K562 (cell line): ENCODE measurements around the gene PACS2. TPM values are rescaled to one million over a fixed set of nuclear protein-coding genes. Genes with fewer than 3 reads are reported as not detected.
A peak's percentile ranks its signal among the peaks of the same experiment; 100 is the strongest.

Source experiments
- ATAC-seq: fragments of 200-7000 bp; cut with Tn5 transposase; 3 replicates; pipeline ENCODE4 v1.9.1; 2020; ENCODE audit warnings: moderate library complexity
- BruUV-seq: library from RNA; stranded (reverse); fragments of 400-500 nt; replicated peaks from 2 replicates; lab custom pipeline; 2021; lab: Mats Ljungman, UMichigan
- CTCF ChIA-PET: fragments of 300-600 bp; formaldehyde crosslinking; extraction: SDS; loops from one replicate; lab custom pipeline; 2021; ENCODE audit warnings: low intra/inter-chr PET ratio; lab: Yijun Ruan, JAX
- POLR2A ChIA-PET: fragments of 300-600, 350-650 bp; sonication (Branson Sonifier 250); formaldehyde crosslinking; extraction: SDS; loops from one replicate; lab custom pipeline; 2021; ENCODE audit warnings: antibody characterized with exemption, inconsistent platforms; lab: Yijun Ruan, JAX
- DNase-seq, 4 experiments: peaks; one replicate each; pipeline versions ENCODE4 v3.0.0 to v3.0.0-alpha.2; 2011 to 2018; ENCODE audit warnings: low spot score in 3 of 4, mixed read lengths in 3 of 4; ENCODE audit errors: extremely low read depth in 1 of 4
- FAIRE-seq: peaks from 2 replicates; lab custom pipeline; 2011; peaks lifted over from hg19 to GRCh38; lab: Jason Lieb, UNC
- H2AFZ ChIP-seq: 2 replicates; pipeline ENCODE4 v1.6.0; 2011; ENCODE audit warnings: low read depth, low read length, control low read depth, inconsistent platforms
- H3K27ac ChIP-seq: fragments of 200-600 bp; 3 replicates; pipeline ENCODE4 v1.8.0; 2011; ENCODE audit warnings: low read depth, mild to moderate bottlenecking, control low read depth, inconsistent platforms, low read length, moderate library complexity, mixed read lengths; ENCODE audit errors: extremely low read depth
- H3K27me3 ChIP-seq, 2 experiments: fragments of 300-600 bp in 1 of 2; 2 replicates in 1 of 2; 3 replicates in 1 of 2; pipeline versions ENCODE4 v1.6.0 to v1.8.0; 2011; ENCODE audit warnings: inconsistent platforms in 2 of 2, low read length in 2 of 2, mild to moderate bottlenecking in 1 of 2, mixed read lengths in 1 of 2, moderate library complexity in 1 of 2; ENCODE audit not compliant: control insufficient read depth in 2 of 2, insufficient read depth in 2 of 2
- H3K36me3 ChIP-seq: fragments of 300-600 bp; 3 replicates; pipeline ENCODE4 v1.8.0; 2011; ENCODE audit warnings: mild to moderate bottlenecking, low read length, inconsistent platforms; ENCODE audit not compliant: control insufficient read depth, insufficient read depth
- H3K4me1 ChIP-seq, 2 experiments: fragments of 200-600 bp in 1 of 2; replicated peaks in 1 of 2; 2 replicates in 1 of 2; 3 replicates in 1 of 2; pipeline versions ENCODE4 v1.5.1 to v1.8.0; 2011; ENCODE audit warnings: inconsistent platforms in 2 of 2, low read length in 2 of 2, mild to moderate bottlenecking in 1 of 2, mixed read lengths in 1 of 2, moderate library complexity in 1 of 2; ENCODE audit not compliant: control insufficient read depth in 2 of 2, insufficient read depth in 2 of 2
- H3K4me2 ChIP-seq: 2 replicates; pipeline ENCODE4 v1.6.1; 2011; ENCODE audit warnings: low read length, control low read depth, inconsistent platforms, mixed read lengths; ENCODE audit not compliant: insufficient read depth
- H3K4me3 ChIP-seq: fragments of 200-600 bp; sonication (generic), shearing (Covaris generic); 2 replicates; pipeline ENCODE4 v1.5.1; 2016; ENCODE audit warnings: control low read depth, inconsistent platforms
- H3K79me2 ChIP-seq: fragments of 200-600 bp; 3 replicates; pipeline ENCODE4 v1.8.0; 2011; ENCODE audit warnings: low read length, inconsistent platforms; ENCODE audit not compliant: control insufficient read depth, insufficient read depth
- H3K9ac ChIP-seq, 2 experiments: 2 replicates each; pipeline versions ENCODE4 v1.6.0 to v1.6.1; 2011; ENCODE audit warnings: low read depth in 2 of 2, low read length in 2 of 2, control low read depth in 1 of 2, inconsistent platforms in 1 of 2, mild to moderate bottlenecking in 1 of 2, mixed read lengths in 1 of 2; ENCODE audit not compliant: insufficient read depth in 1 of 2
- H3K9me1 ChIP-seq: one replicate; pipeline ENCODE4 v1.6.0; 2011; ENCODE audit warnings: inconsistent platforms, mild to moderate bottlenecking, low read length, moderate library complexity; ENCODE audit not compliant: control insufficient read depth, insufficient read depth
- H3K9me3 ChIP-seq: replicated peaks from 2 replicates; pipeline ENCODE4 v1.5.1; 2011; ENCODE audit warnings: low read depth, low read length, inconsistent platforms; ENCODE audit not compliant: control insufficient read depth, insufficient read depth
- H4K20me1 ChIP-seq: replicated peaks from 2 replicates; pipeline ENCODE4 v1.6.1; 2011; ENCODE audit warnings: low read length, inconsistent platforms, mixed read lengths; ENCODE audit not compliant: control insufficient read depth, insufficient read depth
- RFX5 ChIP-seq: IDR thresholded peaks from 2 replicates; pipeline ENCODE4 v1.6.1; 2011; ENCODE audit warnings: low read depth, mild to moderate bottlenecking, improper control_type of control experiment, low read length
- SRSF9 ChIP-seq: fragments of 200-400 bp; formaldehyde crosslinking; IDR thresholded peaks from 2 replicates; pipeline ENCODE4 v1.6.1; 2017; ENCODE audit warnings: low read depth, low read length, borderline replicate concordance
- ZNF121 ChIP-seq: sonication (generic); formaldehyde crosslinking; conservative IDR thresholded peaks from 2 replicates; pipeline ENCODE4 v1.8.0; 2022; ENCODE audit warnings: missing genetic modification reagents
- WGBS: fragments of 100-300 bp; shearing (Covaris generic); methylation state at CpG from one replicate; pipeline ENCODE4 v1.1.6; 2016; ENCODE audit warnings: low coverage, mixed read lengths; ENCODE audit not compliant: insufficient coverage; ENCODE audit errors: missing lambda C conversion rate; 5-methylcytosine and 5-hydroxymethylcytosine counted together
- in situ Hi-C: fragments of 300-500 bp; cut with MboI; formaldehyde crosslinking; loops from 4 replicates; pipeline ENCODE4 v1.15.0; 2018; ENCODE audit warnings: inconsistent platforms, mixed read lengths
- intact Hi-C: fragments of 100-400 bp; cut with micrococcal nuclease; formaldehyde crosslinking; loops from 2 replicates; pipeline ENCODE4 v1.14.2; 2022
- polyA plus RNA-seq, 8 experiments: library from polyadenylated mRNA; depleted of rRNA in 4 of 8; stranded (reverse) in 5 of 8; unstranded in 3 of 8; fragments of >200 nt; fragmentation: Nextera tagmentation in 2 of 8; fragmentation: Illumina TruSeq in 1 of 8; extraction: Ambion mirVana in 2 of 8; extraction: Trizol in 1 of 8; gene quantifications; 2 replicates each; pipeline versions ENCODE4 v1.2.1 to v1.2.3, GENCODE V29; 2011 to 2014; ENCODE audit warnings: inconsistent platforms in 1 of 8, missing spikeins in 1 of 8
- total RNA-seq, 7 experiments: library from RNA; depleted of rRNA in 6 of 7; stranded (reverse); fragments of >200 nt in 6 of 7; fragmentation: Illumina TruSeq in 2 of 7; extraction: Trizol in 2 of 7; gene quantifications; 2 replicates each; pipeline versions ENCODE4 v1.2.1 to v1.2.3, GENCODE V29; 2011 to 2021; ENCODE audit warnings: low replicate concordance in 1 of 7
- TF ChIP-seq, protein P1 (sequence below): fragments of 150-350 bp; IDR thresholded peaks from 2 replicates; pipeline ENCODE4 v1.6.1; 2014; ENCODE audit warnings: low read depth, mild to moderate bottlenecking, low read length, borderline replicate concordance
- TF ChIP-seq, protein P2 (sequence below): fragments of 250-450 bp; sonication (Bioruptor Pico); IDR thresholded peaks from 2 replicates; pipeline ENCODE4 v1.6.1; 2021; ENCODE audit warnings: mild to moderate bottlenecking
- TF ChIP-seq, protein P3 (sequence below), 2 experiments: fragments of 450-650 bp; IDR thresholded peaks; 2 replicates each; pipeline ENCODE4 v1.6.1; 2016; ENCODE audit warnings: mild to moderate bottlenecking in 2 of 2, borderline replicate concordance in 1 of 2, low read depth in 1 of 2, moderate library complexity in 1 of 2

PACS2 gene
- total and polyA plus RNA-seq, 9 of the 15 experiments (the other 6 are each of a cell fraction or from before 2014, with no cell fraction given): 0.11 to 20.8 (median 9.9) TPM

DNA sequence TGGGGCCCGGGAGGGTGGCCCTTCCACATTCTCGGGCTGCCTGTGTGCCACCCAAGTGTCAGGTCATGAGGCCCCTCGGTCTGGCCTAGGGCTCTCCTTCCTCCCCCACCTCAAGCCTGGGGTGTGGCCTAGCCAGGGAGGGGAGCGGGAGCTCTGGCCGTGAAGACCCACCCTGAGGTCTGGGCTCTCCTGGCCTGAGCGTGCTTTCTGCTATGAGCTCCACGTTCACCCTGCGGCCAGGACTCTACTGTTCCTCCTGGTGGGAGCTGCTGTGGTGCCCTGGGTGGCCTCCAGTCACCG is 12.0 kb downstream of the PACS2 start (continued):
- TF ChIP-seq, protein P1, sequence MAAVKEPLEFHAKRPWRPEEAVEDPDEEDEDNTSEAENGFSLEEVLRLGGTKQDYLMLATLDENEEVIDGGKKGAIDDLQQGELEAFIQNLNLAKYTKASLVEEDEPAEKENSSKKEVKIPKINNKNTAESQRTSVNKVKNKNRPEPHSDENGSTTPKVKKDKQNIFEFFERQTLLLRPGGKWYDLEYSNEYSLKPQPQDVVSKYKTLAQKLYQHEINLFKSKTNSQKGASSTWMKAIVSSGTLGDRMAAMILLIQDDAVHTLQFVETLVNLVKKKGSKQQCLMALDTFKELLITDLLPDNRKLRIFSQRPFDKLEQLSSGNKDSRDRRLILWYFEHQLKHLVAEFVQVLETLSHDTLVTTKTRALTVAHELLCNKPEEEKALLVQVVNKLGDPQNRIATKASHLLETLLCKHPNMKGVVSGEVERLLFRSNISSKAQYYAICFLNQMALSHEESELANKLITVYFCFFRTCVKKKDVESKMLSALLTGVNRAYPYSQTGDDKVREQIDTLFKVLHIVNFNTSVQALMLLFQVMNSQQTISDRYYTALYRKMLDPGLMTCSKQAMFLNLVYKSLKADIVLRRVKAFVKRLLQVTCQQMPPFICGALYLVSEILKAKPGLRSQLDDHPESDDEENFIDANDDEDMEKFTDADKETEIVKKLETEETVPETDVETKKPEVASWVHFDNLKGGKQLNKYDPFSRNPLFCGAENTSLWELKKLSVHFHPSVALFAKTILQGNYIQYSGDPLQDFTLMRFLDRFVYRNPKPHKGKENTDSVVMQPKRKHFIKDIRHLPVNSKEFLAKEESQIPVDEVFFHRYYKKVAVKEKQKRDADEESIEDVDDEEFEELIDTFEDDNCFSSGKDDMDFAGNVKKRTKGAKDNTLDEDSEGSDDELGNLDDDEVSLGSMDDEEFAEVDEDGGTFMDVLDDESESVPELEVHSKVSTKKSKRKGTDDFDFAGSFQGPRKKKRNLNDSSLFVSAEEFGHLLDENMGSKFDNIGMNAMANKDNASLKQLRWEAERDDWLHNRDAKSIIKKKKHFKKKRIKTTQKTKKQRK: no peak
- TF ChIP-seq, protein P2, sequence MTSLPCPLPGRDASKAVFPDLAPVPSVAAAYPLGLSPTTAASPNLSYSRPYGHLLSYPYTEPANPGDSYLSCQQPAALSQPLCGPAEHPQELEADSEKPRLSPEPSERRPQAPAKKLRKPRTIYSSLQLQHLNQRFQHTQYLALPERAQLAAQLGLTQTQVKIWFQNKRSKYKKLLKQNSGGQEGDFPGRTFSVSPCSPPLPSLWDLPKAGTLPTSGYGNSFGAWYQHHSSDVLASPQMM (CRISPR knock-in tag): no peak
- no peak for TF ChIP-seq ZNF121 (CRISPR knock-in tag)
- TF ChIP-seq SRSF9: no peak

DNA sequence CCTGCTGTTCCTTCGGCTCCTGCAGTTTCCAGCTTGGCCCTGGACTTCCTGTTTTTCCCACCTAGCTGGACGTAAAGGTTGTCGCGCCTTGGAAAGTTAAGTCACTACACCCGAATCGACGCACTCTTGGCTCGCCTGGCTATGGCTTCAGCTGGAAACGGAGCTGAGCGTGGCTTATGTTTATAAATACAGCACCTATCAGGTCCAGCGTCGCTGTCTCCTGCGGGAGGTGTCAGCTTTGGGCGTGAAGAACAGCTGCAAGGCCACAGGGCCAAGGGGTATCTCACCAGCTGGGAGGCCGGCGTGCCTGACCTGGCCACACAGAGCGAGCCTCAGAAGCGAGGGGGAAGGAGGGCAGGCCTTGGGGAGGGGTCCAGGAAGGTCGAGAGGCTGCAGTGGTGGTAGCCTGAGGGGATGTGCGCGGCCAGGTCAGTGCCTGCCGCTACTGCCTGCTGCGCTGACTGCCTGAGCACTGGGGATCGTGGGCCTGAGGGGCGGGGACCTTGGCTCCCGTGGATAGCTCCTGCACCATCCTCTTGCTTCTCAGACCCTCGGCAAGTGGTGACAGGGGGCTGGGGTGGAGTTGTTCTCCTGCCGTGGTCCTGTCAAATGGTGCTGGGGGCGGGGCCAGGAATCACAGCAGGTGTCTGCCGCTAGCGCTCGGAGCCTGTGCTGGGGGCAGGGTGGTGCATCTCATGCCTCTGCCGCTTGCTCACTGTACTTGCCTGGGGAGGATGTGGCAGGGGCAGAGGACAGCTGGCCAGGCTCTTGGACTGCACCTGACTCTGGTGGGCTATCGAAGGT is 12.5 kb downstream of the PACS2 start:
- no peaks in the 10 kb centered on the region for H3K36me3 ChIP-seq
- H3K27ac ChIP-seq: no peak overlapping the region
- no peak for DNase-seq
- peaks cover 4 to 70% of the 10 kb centered on the region in 2 experiments; a peak in 4 of 5 replicates for H3K4me1 ChIP-seq
- BruUV-seq: no TSS peak
- FAIRE-seq: no peak
- 42% methylated on average over 20 of the region's 34 CpGs for WGBS
- H4K20me1 ChIP-seq: peaks cover 12% of the 10 kb centered on the region
- in situ Hi-C loops (no loop called here), intact Hi-C loops (no loop called here)
- CTCF ChIA-PET: no interaction called here
- H3K27me3 ChIP-seq: no peaks in the 10 kb centered on the region
- no peaks in the 10 kb centered on the region for H3K9me3 ChIP-seq
- H3K9me1 ChIP-seq: peaks cover 3% of the 10 kb centered on the region
- no peak overlapping the region for H2AFZ ChIP-seq
- peak; percentile 31; the same call in 2 of the 3 replicates for ATAC-seq
- H3K79me2 ChIP-seq: peaks cover 8% of the 10 kb centered on the region; the same call in 2 of the 3 replicates
- H3K9ac ChIP-seq: peak overlapping the region in 1 of 2 experiments; percentile 28; a peak in 1 of 4 replicates
- POLR2A ChIA-PET: interaction anchor here (1.0 kb wide), 2 partner anchors 19 to 23 kb away, joined by 3 read pairs; no protein-coding TSS in a partner anchor
- no peak overlapping the region for H3K4me2 ChIP-seq
- H3K4me3 ChIP-seq: no peak overlapping the region
- TF ChIP-seq, protein P3, sequence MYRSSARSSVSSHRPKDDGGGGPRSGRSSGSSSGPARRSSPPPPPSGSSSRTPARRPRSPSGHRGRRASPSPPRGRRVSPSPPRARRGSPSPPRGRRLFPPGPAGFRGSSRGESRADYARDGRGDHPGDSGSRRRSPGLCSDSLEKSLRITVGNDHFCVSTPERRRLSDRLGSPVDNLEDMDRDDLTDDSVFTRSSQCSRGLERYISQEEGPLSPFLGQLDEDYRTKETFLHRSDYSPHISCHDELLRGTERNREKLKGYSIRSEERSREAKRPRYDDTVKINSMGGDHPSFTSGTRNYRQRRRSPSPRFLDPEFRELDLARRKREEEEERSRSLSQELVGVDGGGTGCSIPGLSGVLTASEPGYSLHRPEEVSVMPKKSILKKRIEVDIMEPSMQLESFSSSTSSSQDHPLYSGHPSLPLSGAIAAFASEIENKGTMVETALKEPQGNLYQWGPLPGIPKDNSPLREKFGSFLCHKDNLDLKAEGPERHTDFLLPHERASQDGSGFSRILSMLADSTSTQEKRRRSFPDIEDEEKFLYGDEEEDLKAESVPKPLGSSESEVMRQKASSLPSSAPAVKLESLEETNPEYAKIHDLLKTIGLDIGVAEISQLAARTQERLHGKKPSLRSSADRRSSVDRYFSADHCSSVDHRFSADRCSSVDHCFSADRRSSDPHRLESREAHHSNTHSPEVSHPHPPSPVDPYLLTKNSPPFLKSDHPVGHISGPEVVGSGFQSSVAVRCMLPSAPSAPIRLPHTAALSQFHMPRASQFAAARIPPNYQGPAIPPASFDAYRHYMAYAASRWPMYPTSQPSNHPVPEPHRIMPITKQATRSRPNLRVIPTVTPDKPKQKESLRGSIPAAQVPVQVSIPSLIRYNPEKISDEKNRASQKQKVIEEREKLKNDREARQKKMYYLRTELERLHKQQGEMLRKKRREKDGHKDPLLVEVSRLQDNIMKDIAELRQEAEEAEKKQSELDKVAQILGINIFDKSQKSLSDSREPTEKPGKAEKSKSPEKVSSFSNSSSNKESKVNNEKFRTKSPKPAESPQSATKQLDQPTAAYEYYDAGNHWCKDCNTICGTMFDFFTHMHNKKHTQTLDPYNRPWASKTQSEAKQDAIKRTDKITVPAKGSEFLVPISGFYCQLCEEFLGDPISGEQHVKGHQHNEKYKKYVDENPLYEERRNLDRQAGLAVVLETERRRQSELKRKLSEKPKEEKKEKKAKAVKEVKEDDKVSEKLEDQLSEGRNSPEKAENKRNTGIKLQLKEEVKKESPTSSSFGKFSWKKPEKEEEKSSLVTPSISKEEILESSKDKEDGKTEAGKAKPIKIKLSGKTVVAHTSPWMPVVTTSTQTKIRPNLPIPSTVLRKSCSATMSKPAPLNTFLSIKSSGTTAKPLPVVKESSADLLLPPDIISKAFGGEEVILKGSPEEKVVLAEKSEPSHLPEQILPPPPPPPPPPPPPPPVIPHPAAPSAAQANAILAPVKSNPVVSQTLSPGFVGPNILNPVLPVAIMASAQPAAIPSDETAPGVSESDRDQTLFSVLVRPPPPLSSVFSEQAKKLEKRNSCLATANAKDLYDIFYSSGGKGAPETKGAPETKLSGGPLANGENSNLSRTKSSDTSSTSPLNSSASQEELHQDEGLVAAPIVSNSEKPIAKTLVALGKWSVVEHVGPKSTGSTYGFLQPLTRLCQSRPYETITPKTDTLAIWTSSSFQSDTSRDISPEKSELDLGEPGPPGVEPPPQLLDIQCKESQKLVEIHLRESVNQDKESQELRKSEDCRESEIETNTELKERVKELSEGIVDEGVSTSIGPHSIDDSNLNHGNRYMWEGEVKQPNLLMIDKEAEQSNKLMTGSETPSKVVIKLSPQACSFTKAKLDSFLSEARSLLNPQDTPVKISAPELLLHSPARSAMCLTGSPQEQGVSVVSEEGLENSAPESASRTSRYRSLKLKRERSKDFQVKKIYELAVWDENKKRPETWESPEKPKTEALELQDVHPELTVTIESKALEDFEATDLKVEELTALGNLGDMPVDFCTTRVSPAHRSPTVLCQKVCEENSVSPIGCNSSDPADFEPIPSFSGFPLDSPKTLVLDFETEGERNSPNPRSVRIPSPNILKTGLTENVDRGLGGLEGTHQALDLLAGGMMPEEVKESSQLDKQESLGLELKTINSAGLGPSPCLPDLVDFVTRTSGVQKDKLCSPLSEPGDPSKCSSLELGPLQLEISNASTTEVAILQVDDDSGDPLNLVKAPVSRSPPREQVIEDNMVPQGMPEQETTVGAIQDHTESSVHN (IDR thresholded peaks at IDR 0.05; ENCODE audit: borderline replicate concordance in 1 of 2, low read depth in 1 of 2): no peak
- TF ChIP-seq RFX5: no peak
